Measurements from ENCODE around the gene SH3D19. TPM values are rescaled to one million over a fixed set of nuclear protein-coding genes. Genes with fewer than 3 reads are reported as not detected.
"Not testable (repeated sequence)": the region's sequence is repeated elsewhere in the genome, so short reads cannot be mapped to it uniquely, and the experiment has no call there.

The SH3D19 gene
- total RNA-seq, 1 donor from 2014 or later: 23.0 TPM

DNA sequence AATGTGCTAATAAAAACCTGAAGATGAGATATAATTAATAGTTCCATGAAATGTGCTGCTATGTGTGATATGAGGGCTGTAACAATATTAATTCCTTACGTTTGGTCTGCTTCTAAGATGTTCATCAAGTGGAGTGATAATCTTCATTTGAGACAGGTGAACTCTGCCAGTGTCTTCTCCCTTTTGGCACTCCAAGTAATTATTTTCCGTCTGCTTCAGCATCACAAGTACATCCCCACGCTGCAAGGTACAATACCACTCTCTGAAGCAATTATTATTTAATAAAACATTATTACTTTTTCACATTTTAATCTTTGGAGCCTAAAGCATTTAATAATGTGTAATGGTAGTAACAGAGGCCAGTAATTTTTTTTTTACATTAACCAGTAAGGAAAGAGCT lies 181.6 kb downstream of the SH3D19 start:
- H3K4me3 ChIP-seq (ENCODE audit: low read depth, low read length): no peak overlapping the region
- TF ChIP-seq CTCF (IDR thresholded peaks at IDR 0.05; ENCODE audit: insufficient read depth, low read length, poor library complexity, severe bottlenecking): no peak
- no peaks in the 10 kb centered on the region for H3K27me3 ChIP-seq (ENCODE audit: control insufficient read depth, insufficient read depth, low read length)
- H3K36me3 ChIP-seq (ENCODE audit: control insufficient read depth, insufficient read depth, low read length): peaks cover 1% of the 10 kb centered on the region
- no peak for DNase-seq (ENCODE audit: low read depth)

DNA sequence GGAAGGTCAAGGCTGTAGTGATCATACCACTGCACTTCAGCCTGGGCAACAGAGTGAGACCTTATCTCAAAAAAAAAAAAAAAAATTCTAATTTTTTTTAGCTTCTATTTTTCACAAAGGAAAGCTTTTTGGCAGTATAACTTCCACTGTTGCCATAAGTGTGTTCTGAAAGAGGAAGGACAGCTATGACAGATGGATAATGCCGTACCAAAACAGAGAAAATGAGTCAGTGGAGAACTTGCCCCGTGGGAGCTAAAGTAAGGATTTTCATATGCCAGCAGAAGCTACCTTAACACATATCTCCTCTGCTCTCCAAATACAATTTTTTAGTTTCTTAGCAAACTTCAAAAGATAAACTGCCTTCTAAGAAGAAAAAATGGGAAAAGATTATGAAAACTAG lies 182.2 kb downstream of the SH3D19 start:
- Histone ChIP-seq H3K27me3 (ENCODE audit: control insufficient read depth, insufficient read depth, low read length) (no peaks in the 10 kb centered on the region), H3K36me3 (ENCODE audit: control insufficient read depth, insufficient read depth, low read length) (peaks cover 1% of the 10 kb centered on the region), H3K4me3 (ENCODE audit: low read depth, low read length) (no peak overlapping the region)
- DNase-seq (ENCODE audit: low read depth): no peak
- no peak for TF ChIP-seq CTCF (IDR thresholded peaks at IDR 0.05; ENCODE audit: insufficient read depth, low read length, poor library complexity, severe bottlenecking)

DNA sequence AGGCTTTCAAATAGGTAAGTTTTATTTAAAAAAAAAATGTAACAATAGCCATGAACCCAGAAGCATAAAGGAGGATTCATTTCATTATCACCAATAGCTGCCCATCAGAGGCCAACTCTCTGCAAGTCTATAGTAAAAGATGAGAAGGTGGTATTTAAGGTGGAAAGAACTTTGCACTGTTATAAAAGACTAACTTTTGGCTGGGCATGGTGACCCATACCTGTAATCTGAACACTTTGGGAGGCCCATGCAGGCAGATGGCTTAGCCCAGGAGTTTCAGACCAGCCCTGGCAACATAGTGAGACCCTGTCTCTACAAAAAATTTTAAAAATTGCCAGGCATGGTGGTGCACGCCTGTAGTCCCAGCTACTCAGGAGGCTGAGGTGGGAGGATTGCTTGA lies 182.6 kb downstream of the SH3D19 start:
- TF ChIP-seq CTCF (IDR thresholded peaks at IDR 0.05; ENCODE audit: insufficient read depth, low read length, poor library complexity, severe bottlenecking): no peak
- H3K36me3 ChIP-seq (ENCODE audit: control insufficient read depth, insufficient read depth, low read length): peaks cover 1% of the 10 kb centered on the region
- no peak for DNase-seq (ENCODE audit: low read depth)

GRCh38 chr4:151139814-151140213 lies 185.6 kb downstream of the SH3D19 start:
- DNase-seq (ENCODE audit: low read depth): no peak
- Histone ChIP-seq H3K36me3 (ENCODE audit: control insufficient read depth, insufficient read depth, low read length) (peaks cover under 1% of the 10 kb centered on the region), H3K27me3 (ENCODE audit: control insufficient read depth, insufficient read depth, low read length) (no peaks in the 10 kb centered on the region), H3K4me3 (ENCODE audit: low read depth, low read length) (no peak overlapping the region)
- no peak for TF ChIP-seq CTCF (IDR thresholded peaks at IDR 0.05; ENCODE audit: insufficient read depth, low read length, poor library complexity, severe bottlenecking)

More for the DNA sequence above, 182.6 kb downstream of the SH3D19 start:
- no peaks in the 10 kb centered on the region for H3K27me3 ChIP-seq (ENCODE audit: control insufficient read depth, insufficient read depth, low read length)
- no peak overlapping the region for H3K4me3 ChIP-seq (ENCODE audit: low read depth, low read length)

DNA sequence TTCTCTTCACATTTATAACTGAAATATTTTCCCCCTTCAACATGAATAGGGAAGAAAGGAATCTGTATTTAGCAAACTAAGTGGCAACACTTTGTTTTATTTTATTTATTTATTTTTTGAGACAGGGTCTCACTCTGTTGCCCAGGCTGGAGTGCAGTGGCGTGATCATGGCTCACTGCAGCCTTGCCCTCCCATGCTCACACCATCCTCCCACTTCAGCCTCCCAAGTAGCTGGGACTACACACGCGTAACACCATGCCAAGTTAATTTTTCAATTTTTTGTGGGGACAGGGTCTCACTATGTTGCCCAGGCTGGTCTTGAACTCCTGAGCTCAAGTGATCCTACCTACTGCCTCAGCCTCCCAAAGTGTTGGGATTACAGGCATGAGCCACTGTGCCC lies 189.4 kb downstream of the SH3D19 start:
- not testable (repeated sequence) for DNase-seq (ENCODE audit: low read depth); H3K36me3 ChIP-seq (ENCODE audit: control insufficient read depth, insufficient read depth, low read length); H3K4me3 ChIP-seq (ENCODE audit: low read depth, low read length); H3K27me3 ChIP-seq (ENCODE audit: control insufficient read depth, insufficient read depth, low read length)

DNA sequence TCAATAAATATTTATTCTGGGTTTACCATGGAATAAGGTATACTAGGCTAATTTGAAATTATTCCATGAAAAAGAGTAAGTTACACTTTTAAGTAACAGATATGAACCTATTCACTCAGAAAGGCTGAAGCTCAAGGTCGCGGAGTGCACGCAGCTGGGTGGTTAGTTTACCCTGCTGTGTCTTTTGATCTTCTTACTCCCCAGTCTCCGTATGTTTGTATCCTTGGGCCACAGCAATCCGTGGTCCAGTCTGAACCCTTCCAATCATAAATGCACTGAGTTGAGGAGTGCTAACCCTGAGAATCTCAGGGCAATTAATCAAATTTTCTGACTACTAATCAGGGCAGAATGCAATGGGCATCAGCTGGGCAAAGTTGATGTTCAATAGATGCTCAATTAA lies 192.1 kb downstream of the SH3D19 start:
- TF ChIP-seq CTCF (IDR thresholded peaks at IDR 0.05; ENCODE audit: insufficient read depth, low read length, poor library complexity, severe bottlenecking): no peak
- no peak for DNase-seq (ENCODE audit: low read depth)
- Histone ChIP-seq H3K36me3 (ENCODE audit: control insufficient read depth, insufficient read depth, low read length) (no peaks in the 10 kb centered on the region), H3K27me3 (ENCODE audit: control insufficient read depth, insufficient read depth, low read length) (no peaks in the 10 kb centered on the region), H3K4me3 (ENCODE audit: low read depth, low read length) (no peak overlapping the region)

All from kidney epithelial cell (primary cell).